ENCODE data around the gene C1QL4.
"Not testable (repeated sequence)": the region's sequence is repeated elsewhere in the genome, so short reads cannot be mapped to it uniquely, and the experiment has no call there.

Gene C1QL4

GRCh38 chr12:49332891-49333371 lies 4.1 kb downstream of the C1QL4 start:
- no peak for DNase-seq

GRCh38 chr12:49332441-49332861 lies 4.5 kb downstream of the C1QL4 start:
- no peak for DNase-seq

DNA sequence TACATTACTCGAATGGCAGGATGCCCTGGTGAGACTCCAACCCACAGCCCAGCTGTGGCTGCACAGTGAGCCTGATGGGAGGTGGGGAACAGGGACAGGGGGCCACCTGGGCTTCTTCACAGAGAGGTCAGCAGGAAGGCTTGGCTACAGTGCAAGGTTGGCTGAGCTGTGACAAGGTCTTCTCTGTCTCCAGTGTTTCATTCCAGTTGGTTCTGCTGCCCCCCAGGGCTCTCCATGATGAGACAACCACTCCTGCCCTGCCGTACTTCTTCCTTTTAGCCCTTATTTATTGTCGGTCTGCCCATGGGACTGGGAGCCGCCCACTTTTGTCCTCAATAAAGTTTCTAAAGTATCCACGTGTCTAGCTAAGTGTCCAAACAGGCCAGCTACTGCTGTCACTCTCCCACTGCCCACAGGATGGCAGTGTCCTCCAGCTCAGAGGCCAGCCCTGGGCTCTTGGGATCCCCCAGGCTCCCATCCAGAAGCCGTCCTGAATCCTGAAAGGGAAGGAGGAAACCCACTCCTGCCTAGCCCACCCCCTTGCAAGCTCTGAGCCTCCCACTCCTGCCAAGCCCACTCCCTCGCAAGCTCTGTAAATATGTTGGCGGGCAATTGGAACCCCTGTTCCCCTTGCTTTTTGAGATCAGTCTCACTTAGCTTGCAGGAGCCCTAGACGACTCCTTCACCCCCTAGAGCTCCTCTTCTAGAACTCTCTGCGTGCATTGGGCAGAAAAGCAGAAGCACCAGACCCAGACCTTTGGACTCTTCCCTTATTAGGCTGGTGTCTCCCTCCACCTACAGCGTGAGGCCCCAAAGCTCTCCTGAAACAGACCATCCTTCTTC lies 5.4 kb downstream of the C1QL4 start:
- DNase-seq, result no peak

DNA sequence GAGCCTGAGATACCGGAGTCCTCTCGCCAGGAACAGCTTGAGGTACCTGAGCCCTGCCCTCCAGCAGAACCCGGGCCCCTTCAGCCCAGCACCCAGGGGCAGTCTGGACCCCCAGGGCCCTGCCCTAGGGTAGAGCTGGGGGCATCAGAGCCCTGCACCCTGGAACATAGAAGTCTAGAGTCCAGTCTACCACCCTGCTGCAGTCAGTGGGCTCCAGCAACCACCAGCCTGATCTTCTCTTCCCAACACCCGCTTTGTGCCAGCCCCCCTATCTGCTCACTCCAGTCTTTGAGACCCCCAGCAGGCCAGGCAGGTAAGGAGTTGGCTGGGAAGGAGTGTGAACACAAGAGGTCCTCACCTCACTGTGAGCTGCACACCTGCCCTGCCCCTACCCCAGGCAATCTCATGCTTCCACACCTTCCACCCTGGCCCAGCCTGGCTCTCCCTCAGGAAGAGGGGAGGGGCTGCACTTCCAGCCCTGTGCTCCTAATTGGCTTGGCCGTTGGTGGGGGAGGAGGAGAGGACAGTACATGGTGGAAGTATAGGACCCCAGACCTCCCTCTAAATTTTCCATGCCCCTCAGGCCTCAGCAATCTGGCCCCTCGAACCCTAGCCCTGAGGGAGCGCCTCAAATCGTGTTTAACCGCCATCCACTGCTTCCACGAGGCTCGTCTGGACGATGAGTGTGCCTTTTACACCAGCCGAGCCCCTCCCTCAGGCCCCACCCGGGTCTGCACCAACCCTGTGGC lies 6.2 kb downstream of the C1QL4 start:
- DNase-seq, result no peak

GRCh38 chr12:49330032-49330619 lies 6.9 kb downstream of the C1QL4 start:
- no peak for DNase-seq

DNA sequence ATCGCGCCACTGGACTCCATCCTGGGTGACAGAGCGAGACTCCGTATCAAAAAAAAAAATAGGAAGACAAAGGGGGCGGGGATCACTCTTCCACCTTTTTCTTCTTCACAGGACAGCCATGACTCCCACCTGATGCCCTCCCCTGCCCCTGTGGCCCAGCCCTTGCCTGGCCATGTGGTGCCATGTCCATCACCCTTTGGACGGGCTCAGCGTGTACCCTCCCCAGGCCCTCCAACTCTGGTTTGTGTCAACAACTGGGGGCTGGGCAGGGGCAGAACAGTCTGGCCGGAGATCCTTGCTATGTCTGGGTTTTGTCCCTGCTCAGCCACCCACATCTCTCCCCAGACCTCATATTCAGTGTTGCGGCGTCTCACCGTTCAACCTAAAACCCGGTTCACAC lies 8.2 kb downstream of the C1QL4 start:
- no peak for DNase-seq

DNA sequence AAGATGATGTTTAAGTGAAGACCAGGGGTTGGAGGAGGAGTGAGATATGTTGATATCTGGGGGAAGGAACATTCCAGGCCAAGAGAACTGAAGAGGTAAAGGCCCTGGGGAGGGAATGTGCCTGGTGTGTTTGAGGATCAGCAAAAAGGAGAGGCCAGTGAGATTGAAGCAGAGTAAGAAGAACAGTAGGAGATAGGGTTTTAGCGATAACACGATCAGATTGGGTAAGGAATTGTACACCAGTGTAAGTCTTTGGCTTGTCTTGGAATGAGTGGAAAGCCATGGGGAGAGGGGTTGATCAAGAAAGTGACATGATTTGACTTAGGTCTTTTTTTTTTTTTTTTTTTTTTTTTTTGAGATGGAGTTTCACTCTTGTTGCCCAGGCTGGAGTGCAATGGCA lies 9.1 kb downstream of the C1QL4 start:
- DNase-seq, result no peak

DNA sequence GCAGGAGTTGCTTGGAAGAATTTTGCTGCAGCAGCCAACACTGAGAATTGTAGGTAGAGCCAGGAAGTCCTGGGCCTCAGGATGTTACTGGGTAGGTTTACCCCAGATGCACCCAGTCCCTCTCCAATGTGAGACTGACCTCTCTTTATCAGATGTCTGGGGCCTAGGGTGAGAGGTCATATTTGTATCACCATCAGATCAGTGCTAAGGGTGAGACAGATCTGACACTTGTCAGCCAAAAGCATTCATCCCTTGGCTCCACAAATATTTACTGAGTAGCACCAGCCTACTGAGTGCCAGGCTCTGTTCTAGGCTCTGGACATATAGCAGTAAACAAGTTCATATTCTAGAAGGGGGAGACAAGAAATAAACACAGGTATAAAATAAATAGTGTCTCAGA lies 9.6 kb downstream of the C1QL4 start:
- DNase-seq, result no peak

GRCh38 chr12:49325606-49326005 lies 11.4 kb downstream of the C1QL4 start:
- no peak for DNase-seq

GRCh38 chr12:49323524-49324097 lies 13.4 kb downstream of the C1QL4 start:
- DNase-seq, result no peak

GRCh38 chr12:49322708-49323523 lies 14.1 kb downstream of the C1QL4 start, which contains the start of gene TROAP:
TSS of gene TROAP (plus strand) at chr12:49323255. CDS start at chr12:49323609, 354 bp downstream.
- DNase-seq, result peak; percentile 98

- DNase-seq, result no peak
Measured at GRCh38 chr12:49322367-49322707, 14.7 kb downstream of the C1QL4 start.

GRCh38 chr12:49320411-49321103 lies 16.4 kb downstream of the C1QL4 start:
- DNase-seq, result not testable (repeated sequence)

GRCh38 chr12:49317118-49317517 lies 19.9 kb downstream of the C1QL4 start:
- not testable (repeated sequence) for DNase-seq

- no peak for DNase-seq
Measured at GRCh38 chr12:49314811-49315210, 22.2 kb downstream of the C1QL4 start.

DNA sequence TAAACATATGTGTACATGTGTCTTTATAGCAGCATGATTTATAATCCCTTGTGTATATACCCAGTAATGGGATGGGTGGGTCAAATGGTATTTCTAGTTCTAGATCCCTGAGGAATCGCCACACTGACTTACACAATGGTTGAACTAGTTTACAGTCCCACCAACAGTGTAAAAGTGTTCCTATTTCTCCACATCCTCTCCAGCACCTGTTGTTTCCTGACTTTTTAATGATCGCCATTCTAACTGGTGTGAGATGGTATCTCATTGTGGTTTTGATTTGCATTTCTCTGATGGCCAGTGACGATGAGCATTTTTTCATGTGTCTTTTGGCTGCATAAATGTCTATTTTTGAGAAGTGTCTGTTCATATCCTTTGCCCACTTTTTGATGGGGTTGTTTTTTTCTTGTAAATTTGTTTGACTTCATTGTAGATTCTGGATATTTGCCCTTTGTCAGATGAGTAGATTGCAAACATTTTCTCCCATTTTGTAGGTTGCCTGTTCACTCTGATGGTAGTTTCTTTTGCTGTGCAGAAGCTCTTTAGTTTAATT lies 26.5 kb downstream of the C1QL4 start:
- DNase-seq, result not testable (repeated sequence)

DNA sequence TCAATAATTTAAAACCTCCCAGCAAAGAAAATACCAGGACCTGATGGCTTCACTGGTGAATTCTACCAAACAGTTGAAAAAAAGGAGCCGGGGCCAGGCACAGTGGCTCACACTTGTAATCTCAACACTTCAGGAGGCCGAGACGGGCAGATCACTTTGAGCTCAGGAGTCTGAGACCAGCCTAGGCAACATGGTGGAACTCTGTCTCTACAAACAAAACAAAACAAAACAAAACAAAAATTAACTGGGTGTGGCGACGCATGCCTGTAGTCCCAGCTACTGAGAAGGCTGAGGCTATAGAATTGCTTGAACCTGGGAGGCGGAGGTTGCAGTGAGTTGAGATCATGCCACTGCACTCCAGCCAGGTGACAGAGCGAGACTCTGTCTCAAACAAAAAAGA lies 27.6 kb downstream of the C1QL4 start:
- DNase-seq, result no peak

DNA sequence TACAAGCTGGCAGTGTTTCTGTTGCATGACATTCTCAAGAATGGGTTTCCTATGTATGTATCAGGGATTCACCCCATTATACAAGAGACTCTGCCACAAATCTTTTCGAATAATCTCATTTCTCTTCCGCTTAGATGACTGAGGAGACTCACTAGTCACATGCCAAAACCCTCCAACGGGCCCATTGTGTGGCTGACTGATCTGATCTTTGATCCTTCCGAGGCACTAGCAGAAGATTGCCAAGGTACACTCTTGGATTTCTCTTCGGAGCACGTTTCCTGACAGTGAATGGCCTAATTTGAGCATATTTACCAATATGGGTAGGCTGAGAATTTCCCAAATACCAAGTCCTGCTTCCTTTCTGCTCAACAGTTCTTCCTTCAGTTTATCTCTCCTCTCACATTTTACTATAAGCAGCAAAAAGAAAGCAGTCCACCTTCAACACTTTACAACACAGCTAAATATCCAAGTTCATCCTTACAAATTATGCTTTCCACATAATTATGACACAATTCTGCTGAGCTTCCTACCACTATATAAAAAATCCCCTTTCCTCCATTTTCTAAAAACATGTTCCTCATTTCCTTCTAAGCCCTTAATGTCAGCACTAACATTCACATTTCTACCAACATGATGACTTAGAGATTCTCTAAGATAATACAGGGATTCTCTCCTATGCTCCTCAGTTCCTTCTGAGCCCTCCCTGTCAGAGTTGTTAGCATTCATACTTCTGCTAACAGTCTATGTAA lies 31.1 kb downstream of the C1QL4 start:
- DNase-seq, result no peak

DNA sequence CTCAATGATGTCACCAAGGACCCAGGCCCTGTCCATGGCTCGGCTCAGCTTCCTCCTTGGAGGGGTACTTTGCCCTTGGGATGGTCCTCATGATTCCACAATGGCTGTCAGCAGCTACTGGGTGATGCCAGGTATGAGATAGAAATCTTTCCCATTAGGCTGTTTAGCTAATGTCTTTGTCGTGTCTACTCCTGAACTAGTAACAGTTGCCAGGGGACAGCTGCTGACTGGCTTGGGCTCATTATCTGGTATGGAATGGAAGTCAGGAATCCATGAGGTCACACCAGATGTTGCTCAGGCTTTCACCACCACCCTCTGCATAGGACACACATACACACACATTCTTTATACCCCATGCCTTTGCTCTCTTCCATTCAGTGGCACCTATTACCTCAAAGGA lies 32.8 kb downstream of the C1QL4 start:
- DNase-seq, result no peak

DNA sequence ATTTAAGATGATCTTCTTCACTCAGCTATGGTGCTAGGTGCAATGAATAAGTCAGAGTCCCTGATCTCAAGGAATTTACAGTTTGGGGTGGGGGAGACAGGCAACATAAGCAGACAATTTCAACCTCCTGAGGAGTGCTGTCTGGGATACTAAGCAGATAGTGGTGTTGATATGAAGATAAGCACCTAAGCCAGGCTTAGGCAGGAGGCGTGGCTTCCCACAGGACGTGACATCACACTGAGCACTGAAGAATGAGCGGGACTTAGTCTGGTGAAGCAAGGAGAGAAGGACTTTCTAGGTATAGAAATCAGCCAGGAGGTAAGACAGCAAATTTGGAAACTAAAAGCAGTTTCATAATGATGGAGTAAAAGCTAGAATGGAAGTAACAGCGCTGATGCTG lies 35.2 kb downstream of the C1QL4 start:
- no peak for DNase-seq

DNA sequence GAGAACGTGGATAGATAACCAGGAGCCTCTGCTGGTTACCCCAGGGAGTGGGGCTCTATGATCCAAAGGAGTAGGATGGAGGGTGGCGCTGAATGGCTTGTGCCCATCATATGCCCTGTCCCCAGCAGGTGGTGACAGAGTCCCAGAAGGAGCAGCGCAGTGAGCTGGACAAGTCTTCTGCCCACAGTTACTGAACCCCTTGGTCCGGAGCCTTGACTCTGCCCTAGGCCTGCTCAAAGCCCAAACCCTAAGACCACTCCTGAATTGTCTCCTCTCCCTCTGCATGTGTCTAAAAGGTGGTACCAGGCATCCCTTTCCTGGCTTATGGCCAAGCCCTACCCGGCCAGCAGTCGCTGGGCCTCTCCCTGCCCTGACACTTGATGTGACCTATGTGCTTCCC lies 38.8 kb downstream of the C1QL4 start:
- DNase-seq, result no peak

Measured in NCI-H1436 (cell line).